OCI-LY3 (cell line): ENCODE data around the gene DOCK11.

Source experiments
- EZH2phosphoT487 ChIP-seq: fragments of 200-600 bp; shearing (Covaris generic); IDR thresholded peaks from 2 replicates; pipeline ENCODE4 v1.6.1; 2018; ENCODE audit warnings: antibody characterized with exemption, mixed run types, low read depth
- TF ChIP-seq, protein P1 (sequence below): fragments of 200-600, 300-600 bp; sonication (generic); IDR thresholded peaks from 2 replicates; pipeline ENCODE4 v1.5.1; 2014; ENCODE audit warnings: antibody characterized with exemption, low read length, low read depth

DNA sequence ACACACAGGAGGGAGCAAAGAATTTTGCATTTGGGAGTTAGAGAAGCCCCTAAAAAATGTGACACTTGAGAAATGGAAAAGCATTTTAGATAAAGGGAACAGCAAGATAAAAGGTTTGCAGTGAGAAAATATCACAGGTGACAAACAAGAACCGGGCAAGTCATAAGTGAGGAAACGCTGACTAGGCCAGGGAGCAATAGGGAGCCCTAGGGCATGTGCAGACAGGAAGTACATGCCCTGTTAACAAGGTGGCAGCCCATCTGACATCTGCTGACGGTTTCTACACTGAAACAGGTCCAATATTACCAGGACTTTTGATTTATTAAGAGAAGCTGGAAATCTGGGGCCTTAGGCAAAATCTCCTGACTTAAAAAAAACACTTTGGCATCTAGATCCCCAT, 227.8 kb downstream of the DOCK11 start:
- TF ChIP-seq, protein P1, sequence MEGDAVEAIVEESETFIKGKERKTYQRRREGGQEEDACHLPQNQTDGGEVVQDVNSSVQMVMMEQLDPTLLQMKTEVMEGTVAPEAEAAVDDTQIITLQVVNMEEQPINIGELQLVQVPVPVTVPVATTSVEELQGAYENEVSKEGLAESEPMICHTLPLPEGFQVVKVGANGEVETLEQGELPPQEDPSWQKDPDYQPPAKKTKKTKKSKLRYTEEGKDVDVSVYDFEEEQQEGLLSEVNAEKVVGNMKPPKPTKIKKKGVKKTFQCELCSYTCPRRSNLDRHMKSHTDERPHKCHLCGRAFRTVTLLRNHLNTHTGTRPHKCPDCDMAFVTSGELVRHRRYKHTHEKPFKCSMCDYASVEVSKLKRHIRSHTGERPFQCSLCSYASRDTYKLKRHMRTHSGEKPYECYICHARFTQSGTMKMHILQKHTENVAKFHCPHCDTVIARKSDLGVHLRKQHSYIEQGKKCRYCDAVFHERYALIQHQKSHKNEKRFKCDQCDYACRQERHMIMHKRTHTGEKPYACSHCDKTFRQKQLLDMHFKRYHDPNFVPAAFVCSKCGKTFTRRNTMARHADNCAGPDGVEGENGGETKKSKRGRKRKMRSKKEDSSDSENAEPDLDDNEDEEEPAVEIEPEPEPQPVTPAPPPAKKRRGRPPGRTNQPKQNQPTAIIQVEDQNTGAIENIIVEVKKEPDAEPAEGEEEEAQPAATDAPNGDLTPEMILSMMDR = no peak
- TF ChIP-seq EZH2phosphoT487 = no peak
